DOHH2 (cell line): ENCODE results near the gene PDPR.

ENCODE experiments used
- EZH2phosphoT487 ChIP-seq: fragments of 200-600 bp; sonication (generic); IDR thresholded peaks from 2 replicates; pipeline ENCODE4 v1.6.1; 2017; ENCODE audit warnings: borderline replicate concordance, mild to moderate bottlenecking, antibody characterized with exemption, low read length, moderate library complexity, mixed read lengths
- TF ChIP-seq, protein P1 (sequence below): fragments of 200-600 bp; sonication (generic); IDR thresholded peaks from one replicate; pipeline ENCODE4 v1.5.1; 2014; ENCODE audit warnings: antibody characterized with exemption, mild to moderate bottlenecking, low read depth, low read length; ENCODE audit not compliant: poor library complexity, severe bottlenecking

GRCh38 chr16:70157105-70157476 lies 43.0 kb downstream of the PDPR start:
- TF ChIP-seq, protein P1, sequence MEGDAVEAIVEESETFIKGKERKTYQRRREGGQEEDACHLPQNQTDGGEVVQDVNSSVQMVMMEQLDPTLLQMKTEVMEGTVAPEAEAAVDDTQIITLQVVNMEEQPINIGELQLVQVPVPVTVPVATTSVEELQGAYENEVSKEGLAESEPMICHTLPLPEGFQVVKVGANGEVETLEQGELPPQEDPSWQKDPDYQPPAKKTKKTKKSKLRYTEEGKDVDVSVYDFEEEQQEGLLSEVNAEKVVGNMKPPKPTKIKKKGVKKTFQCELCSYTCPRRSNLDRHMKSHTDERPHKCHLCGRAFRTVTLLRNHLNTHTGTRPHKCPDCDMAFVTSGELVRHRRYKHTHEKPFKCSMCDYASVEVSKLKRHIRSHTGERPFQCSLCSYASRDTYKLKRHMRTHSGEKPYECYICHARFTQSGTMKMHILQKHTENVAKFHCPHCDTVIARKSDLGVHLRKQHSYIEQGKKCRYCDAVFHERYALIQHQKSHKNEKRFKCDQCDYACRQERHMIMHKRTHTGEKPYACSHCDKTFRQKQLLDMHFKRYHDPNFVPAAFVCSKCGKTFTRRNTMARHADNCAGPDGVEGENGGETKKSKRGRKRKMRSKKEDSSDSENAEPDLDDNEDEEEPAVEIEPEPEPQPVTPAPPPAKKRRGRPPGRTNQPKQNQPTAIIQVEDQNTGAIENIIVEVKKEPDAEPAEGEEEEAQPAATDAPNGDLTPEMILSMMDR = no peak
- no peak for TF ChIP-seq EZH2phosphoT487
